OCI-LY7 (cell line): ENCODE data around the gene ZNF382. TPM values are rescaled to one million over a fixed set of nuclear protein-coding genes. Genes with fewer than 3 reads are reported as not detected.

Source experiments
- BruUV-seq: library from RNA; stranded (reverse); fragments of 400-500 nt; replicated peaks from 2 replicates; lab custom pipeline; 2021; lab: Mats Ljungman, UMichigan
- CTCF ChIA-PET: fragments of 300-600 bp; sonication (Branson Sonifier 250); formaldehyde crosslinking; loops from one replicate; lab custom pipeline; 2022; ENCODE audit warnings: antibody characterized with exemption; ENCODE audit not compliant: unreplicated experiment; lab: Charles Lee
- POLR2A ChIA-PET: fragments of 300-600 bp; sonication (Branson Sonifier 250); formaldehyde crosslinking; loops from one replicate; lab custom pipeline; 2022; ENCODE audit warnings: antibody characterized with exemption; lab: Charles Lee
- DNase-seq: peaks from one replicate; pipeline ENCODE4 v3.0.0-alpha.2; 2015; ENCODE audit warnings: low spot score
- H2AFZ ChIP-seq: fragments of 200-600 bp; sonication (generic), shearing (Covaris generic); 2 replicates; pipeline ENCODE4 v1.6.1; 2014; ENCODE audit warnings: mild to moderate bottlenecking, antibody characterized with exemption, low read length, moderate library complexity
- H3K27ac ChIP-seq: fragments of 200-600 bp; sonication (generic); 2 replicates; pipeline ENCODE4 v1.5.1; 2014; ENCODE audit warnings: mixed run types, low read depth, mild to moderate bottlenecking, moderate library complexity, low read length, inconsistent platforms; ENCODE audit not compliant: poor library complexity, severe bottlenecking
- H3K36me3 ChIP-seq: fragments of 200-600 bp; sonication (generic); 2 replicates; pipeline ENCODE4 v1.6.1; 2014; ENCODE audit warnings: mild to moderate bottlenecking, antibody characterized with exemption, low read length, moderate library complexity, mixed read lengths; ENCODE audit not compliant: insufficient read depth
- H3K4me1 ChIP-seq: fragments of 200-600 bp; sonication (generic); 2 replicates; pipeline ENCODE4 v1.5.1; 2014; ENCODE audit warnings: mild to moderate bottlenecking, low read length; ENCODE audit not compliant: insufficient read depth, poor library complexity, severe bottlenecking
- H3K4me2 ChIP-seq: fragments of 200-600 bp; sonication (generic); 2 replicates; pipeline ENCODE4 v1.6.1; 2014; ENCODE audit warnings: mild to moderate bottlenecking, low read length
- H3K4me3 ChIP-seq: fragments of 200-600 bp; sonication (generic); 2 replicates; pipeline ENCODE4 v1.5.1; 2014; ENCODE audit warnings: mild to moderate bottlenecking, low read depth, low read length; ENCODE audit not compliant: poor library complexity, severe bottlenecking
- H3K79me2 ChIP-seq: fragments of 200-600 bp; sonication (generic); 2 replicates; pipeline ENCODE4 v1.6.1; 2016; ENCODE audit warnings: low read depth, mild to moderate bottlenecking, low read length, moderate library complexity, mixed read lengths; ENCODE audit not compliant: insufficient read depth
- H3K9me2 ChIP-seq: fragments of 200-600 bp; sonication (generic); 2 replicates; pipeline ENCODE4 v1.6.1; 2016; ENCODE audit warnings: mild to moderate bottlenecking, low read length, mixed read lengths; ENCODE audit not compliant: insufficient read depth
- H3K9me3 ChIP-seq: fragments of 200-600 bp; sonication (generic); 2 replicates; pipeline ENCODE4 v1.6.1; 2014; ENCODE audit warnings: mild to moderate bottlenecking, mixed run types, low read length, mixed read lengths
- H4K20me1 ChIP-seq: fragments of 200-600 bp; sonication (generic); 2 replicates; pipeline ENCODE4 v1.6.1; 2014; ENCODE audit warnings: mild to moderate bottlenecking, antibody characterized with exemption, low read length, moderate library complexity, mixed read lengths; ENCODE audit not compliant: insufficient read depth
- EZH2phosphoT487 ChIP-seq: fragments of 200-600 bp; sonication (generic); IDR thresholded peaks from 2 replicates; pipeline ENCODE4 v1.6.1; 2018; ENCODE audit warnings: low read depth, borderline replicate concordance, mild to moderate bottlenecking, mixed run types, antibody characterized with exemption, low read length, moderate library complexity, mixed read lengths
- intact Hi-C: fragments of 100-400 bp; cut with micrococcal nuclease; formaldehyde crosslinking; loops from one replicate; pipeline ENCODE4 v1.10.0; 2022; ENCODE audit not compliant: unreplicated experiment
- total RNA-seq, 2 experiments: library from RNA; depleted of rRNA in 1 of 2; stranded (reverse); fragments of >200 nt in 1 of 2; shearing (Covaris generic) in 1 of 2; gene quantifications; 2 replicates each; pipeline ENCODE4 v1.2.3, GENCODE V29; 2014 to 2022
- TF ChIP-seq, protein P1 (sequence below): fragments of 200-600 bp; sonication (generic); conservative IDR thresholded peaks from 2 replicates; pipeline ENCODE4 v1.5.1; 2014; ENCODE audit warnings: mild to moderate bottlenecking, antibody characterized with exemption, low read length, moderate library complexity, mixed read lengths

The ZNF382 gene
- total RNA-seq, 2 experiments from 2014 or later, result 2.1 TPM

GRCh38 chr19:36604656-36605100 lies 435 bp upstream of the ZNF382 start:
- intact Hi-C loops, result no loop called here
- H3K4me2 ChIP-seq, result peak overlapping the region; percentile 41; the same call in 1 of the 2 replicates
- H3K4me3 ChIP-seq, result no peak overlapping the region
- POLR2A ChIA-PET, result no interaction called here
- no peak overlapping the region for H3K27ac ChIP-seq
- H3K9me3 ChIP-seq, result no peaks in the 10 kb centered on the region
- 0 out of 2 replicates have a peak, but pooled peaks cover 4% of the 10 kb centered on the region for H3K9me2 ChIP-seq
- CTCF ChIA-PET, result no interaction called here
- no peak for DNase-seq
- no peak overlapping the region for H2AFZ ChIP-seq
- H3K79me2 ChIP-seq, result no peaks in the 10 kb centered on the region
- BruUV-seq, result no TSS peak
- no peaks in the 10 kb centered on the region for H4K20me1 ChIP-seq
- H3K4me1 ChIP-seq, result no peaks in the 10 kb centered on the region
- TF ChIP-seq EZH2phosphoT487, result no peak
- no peaks in the 10 kb centered on the region for H3K36me3 ChIP-seq

DNA sequence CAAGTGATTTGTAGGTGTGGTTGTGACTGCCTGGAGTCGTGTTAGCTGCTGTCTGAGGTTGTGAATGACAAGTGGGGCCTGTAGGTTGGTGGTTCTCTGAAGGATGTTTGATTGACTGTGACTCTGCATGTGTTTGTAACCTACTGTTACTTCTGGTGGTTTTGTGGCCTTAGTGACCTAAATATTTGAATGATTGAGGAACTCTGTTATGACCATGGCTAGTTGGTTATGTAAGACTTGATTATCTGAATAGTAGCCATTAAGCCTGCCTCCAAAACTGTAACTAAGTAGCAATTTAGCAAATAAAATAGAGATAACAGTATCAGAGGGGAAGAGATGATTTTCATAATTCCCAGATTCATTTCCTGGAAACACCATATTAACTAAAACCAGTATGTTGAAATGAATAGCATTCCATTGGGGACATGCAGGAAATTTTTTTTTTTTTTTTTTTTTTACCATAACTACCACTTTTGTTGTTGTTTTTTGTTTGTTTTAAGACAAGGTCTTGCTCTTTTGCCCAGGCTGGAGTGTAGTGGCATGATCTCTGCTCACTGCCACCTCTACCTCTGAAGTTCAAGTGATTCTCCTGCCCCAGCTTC lies 865 bp downstream of the ZNF382 start:
- Histone ChIP-seq H3K9me3 (no peaks in the 10 kb centered on the region), H3K27ac (no peak overlapping the region), H3K4me1 (no peaks in the 10 kb centered on the region), H3K79me2 (no peaks in the 10 kb centered on the region), H3K36me3 (no peaks in the 10 kb centered on the region), H2AFZ (no peak overlapping the region), H3K9me2 (0 out of 2 replicates have a peak, but pooled peaks cover 4% of the 10 kb centered on the region), H3K4me3 (no peak overlapping the region), H4K20me1 (no peaks in the 10 kb centered on the region), H3K4me2 (peak overlapping the region; percentile 33; the same call in 1 of the 2 replicates)
- ChIA-PET POLR2A (no interaction called here), CTCF (no interaction called here)
- DNase-seq, result no peak
- no TSS peak for BruUV-seq
- TF ChIP-seq, protein P1, sequence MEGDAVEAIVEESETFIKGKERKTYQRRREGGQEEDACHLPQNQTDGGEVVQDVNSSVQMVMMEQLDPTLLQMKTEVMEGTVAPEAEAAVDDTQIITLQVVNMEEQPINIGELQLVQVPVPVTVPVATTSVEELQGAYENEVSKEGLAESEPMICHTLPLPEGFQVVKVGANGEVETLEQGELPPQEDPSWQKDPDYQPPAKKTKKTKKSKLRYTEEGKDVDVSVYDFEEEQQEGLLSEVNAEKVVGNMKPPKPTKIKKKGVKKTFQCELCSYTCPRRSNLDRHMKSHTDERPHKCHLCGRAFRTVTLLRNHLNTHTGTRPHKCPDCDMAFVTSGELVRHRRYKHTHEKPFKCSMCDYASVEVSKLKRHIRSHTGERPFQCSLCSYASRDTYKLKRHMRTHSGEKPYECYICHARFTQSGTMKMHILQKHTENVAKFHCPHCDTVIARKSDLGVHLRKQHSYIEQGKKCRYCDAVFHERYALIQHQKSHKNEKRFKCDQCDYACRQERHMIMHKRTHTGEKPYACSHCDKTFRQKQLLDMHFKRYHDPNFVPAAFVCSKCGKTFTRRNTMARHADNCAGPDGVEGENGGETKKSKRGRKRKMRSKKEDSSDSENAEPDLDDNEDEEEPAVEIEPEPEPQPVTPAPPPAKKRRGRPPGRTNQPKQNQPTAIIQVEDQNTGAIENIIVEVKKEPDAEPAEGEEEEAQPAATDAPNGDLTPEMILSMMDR, result no peak
- no peak for TF ChIP-seq EZH2phosphoT487
- intact Hi-C loops, result no loop called here

DNA sequence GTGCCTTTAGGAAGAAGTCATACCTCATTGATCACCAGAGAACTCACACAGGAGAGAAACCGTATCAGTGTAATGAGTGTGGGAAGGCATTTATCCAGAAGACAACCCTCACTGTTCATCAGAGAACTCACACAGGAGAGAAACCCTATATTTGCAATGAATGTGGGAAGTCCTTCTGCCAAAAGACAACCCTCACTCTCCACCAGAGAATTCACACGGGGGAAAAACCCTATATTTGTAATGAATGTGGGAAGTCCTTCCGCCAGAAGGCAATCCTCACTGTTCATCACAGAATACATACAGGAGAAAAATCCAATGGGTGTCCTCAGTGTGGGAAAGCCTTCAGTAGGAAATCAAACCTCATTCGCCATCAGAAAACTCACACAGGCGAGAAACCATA lies 21.9 kb downstream of the ZNF382 start:
- no peak for TF ChIP-seq EZH2phosphoT487
- TF ChIP-seq, protein P1, result no peak
- Histone ChIP-seq H3K27ac (no peak overlapping the region), H3K4me3 (no peak overlapping the region), H2AFZ (no peak overlapping the region), H3K9me2 (no peaks in the 10 kb centered on the region), H3K36me3 (no peaks in the 10 kb centered on the region), H3K4me1 (no peaks in the 10 kb centered on the region), H3K9me3 (peaks cover 14% of the 10 kb centered on the region), H3K79me2 (no peaks in the 10 kb centered on the region), H4K20me1 (no peaks in the 10 kb centered on the region), H3K4me2 (no peak overlapping the region)
- intact Hi-C loops, result no loop called here
- POLR2A ChIA-PET, result no interaction called here
- no peak for DNase-seq
- CTCF ChIA-PET, result no interaction called here
- BruUV-seq, result no TSS peak
